Measurements from ENCODE around the gene DNAAF6.

- TF ChIP-seq, protein P1, sequence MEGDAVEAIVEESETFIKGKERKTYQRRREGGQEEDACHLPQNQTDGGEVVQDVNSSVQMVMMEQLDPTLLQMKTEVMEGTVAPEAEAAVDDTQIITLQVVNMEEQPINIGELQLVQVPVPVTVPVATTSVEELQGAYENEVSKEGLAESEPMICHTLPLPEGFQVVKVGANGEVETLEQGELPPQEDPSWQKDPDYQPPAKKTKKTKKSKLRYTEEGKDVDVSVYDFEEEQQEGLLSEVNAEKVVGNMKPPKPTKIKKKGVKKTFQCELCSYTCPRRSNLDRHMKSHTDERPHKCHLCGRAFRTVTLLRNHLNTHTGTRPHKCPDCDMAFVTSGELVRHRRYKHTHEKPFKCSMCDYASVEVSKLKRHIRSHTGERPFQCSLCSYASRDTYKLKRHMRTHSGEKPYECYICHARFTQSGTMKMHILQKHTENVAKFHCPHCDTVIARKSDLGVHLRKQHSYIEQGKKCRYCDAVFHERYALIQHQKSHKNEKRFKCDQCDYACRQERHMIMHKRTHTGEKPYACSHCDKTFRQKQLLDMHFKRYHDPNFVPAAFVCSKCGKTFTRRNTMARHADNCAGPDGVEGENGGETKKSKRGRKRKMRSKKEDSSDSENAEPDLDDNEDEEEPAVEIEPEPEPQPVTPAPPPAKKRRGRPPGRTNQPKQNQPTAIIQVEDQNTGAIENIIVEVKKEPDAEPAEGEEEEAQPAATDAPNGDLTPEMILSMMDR (IDR thresholded peaks at IDR 0.05; ENCODE audit: low read depth, low read length): no peak
- no peak for TF ChIP-seq POLR2A (IDR thresholded peaks at IDR 0.05; ENCODE audit: extremely low read depth, insufficient read length)
- no peak for TF ChIP-seq MYC (IDR thresholded peaks at IDR 0.05; ENCODE audit: low read depth, low read length)
- no peak for TF ChIP-seq MAX (IDR thresholded peaks at IDR 0.05; ENCODE audit: low read depth, low read length)
Observed at GRCh38 chrX:107204068-107204605, 2.3 kb upstream of the DNAAF6 start.

All from NB4 (cell line).